GM23338 (cell line): Measurements from ENCODE around the gene IL6ST.

Source experiments
- CREB1 ChIP-seq: fragments of 250-450 bp; sonication (Bioruptor Pico); IDR thresholded peaks from 2 replicates; pipeline ENCODE4 v1.5.0; 2020; ENCODE audit warnings: low read depth, mild to moderate bottlenecking, moderate library complexity
- CTCF ChIP-seq, 2 experiments: fragments of 200-600 bp in 1 of 2; sonication (generic) in 1 of 2; conservative IDR thresholded peaks; 2 replicates each; pipeline versions ENCODE4 v1.5.1 to v1.6.1; 2016 to 2017; ENCODE audit warnings: antibody characterized with exemption in 2 of 2, low read depth in 2 of 2, mild to moderate bottlenecking in 2 of 2, moderate library complexity in 1 of 2
- EZH2 ChIP-seq: fragments of 200-600 bp; sonication (generic); IDR thresholded peaks from one replicate; pipeline ENCODE4 v1.8.0; 2017; ENCODE audit warnings: antibody characterized with exemption, mild to moderate bottlenecking, low read depth; ENCODE audit not compliant: unreplicated experiment
- EZH2phosphoT487 ChIP-seq: fragments of 200-600 bp; sonication (generic); IDR thresholded peaks from one replicate; pipeline ENCODE4 v1.8.1; 2018; ENCODE audit warnings: antibody characterized with exemption; ENCODE audit not compliant: unreplicated experiment
- REST ChIP-seq: IDR thresholded peaks from one replicate; pipeline ENCODE4 v1.6.1; 2018; ENCODE audit warnings: antibody characterized with exemption; ENCODE audit not compliant: unreplicated experiment

GRCh38 chr5:55923177-55923771 lies 71.5 kb downstream of the IL6ST start:
- no peak for TF ChIP-seq CREB1 (CRISPR knock-in tag)
- no peak for TF ChIP-seq CTCF (conservative IDR thresholded peaks at IDR 0.05; ENCODE audit: low read depth in 2 of 2)
- no peak for TF ChIP-seq EZH2
- TF ChIP-seq EZH2phosphoT487 = no peak
- no peak for TF ChIP-seq REST
